ENCODE data around the gene COL6A3.

- TF ChIP-seq CTCF (IDR thresholded peaks at IDR 0.05) (no peak), POLR2A (IDR thresholded peaks at IDR 0.05) (no peak)
These were observed 36.6 kb upstream of the COL6A3 start for GRCh38 chr2:237450583-237450982.

Data from right lobe of liver (tissue), 4 donors.